ENCODE data around the gene CFAP299.

GRCh38 chr4:80568891-80569290 lies 233.4 kb downstream of the CFAP299 start:
- no peak for TF ChIP-seq SUZ12 (IDR thresholded peaks at IDR 0.05; ENCODE audit: extremely low read depth, insufficient read depth, insufficient read length)
- TF ChIP-seq YY1 (IDR thresholded peaks at IDR 0.05; ENCODE audit: insufficient read depth, insufficient read length): no peak
